ENCODE measurements around the gene SMURF2.

The SMURF2 gene

GRCh38 chr17:64504769-64505339 lies 157.3 kb downstream of the SMURF2 start:
- peak in 3 of 56 donors; percentile 23 to 52 (median 49) for DNase-seq

- no peak for DNase-seq
These were observed 158.0 kb downstream of the SMURF2 start for GRCh38 chr17:64503821-64504768.

- no peak for DNase-seq
These were observed 158.8 kb downstream of the SMURF2 start for GRCh38 chr17:64503341-64503740.

- no peak for DNase-seq
These were observed 159.3 kb downstream of the SMURF2 start for GRCh38 chr17:64502809-64503208.

GRCh38 chr17:64502021-64502420 lies 160.1 kb downstream of the SMURF2 start:
- DNase-seq: no peak

- no peak for DNase-seq
These were observed 161.0 kb downstream of the SMURF2 start for GRCh38 chr17:64500862-64501765.

GRCh38 chr17:64500487-64500859 lies 161.6 kb downstream of the SMURF2 start:
- no peak for DNase-seq

- no peak for DNase-seq
These were observed 162.2 kb downstream of the SMURF2 start for GRCh38 chr17:64499805-64500486.

GRCh38 chr17:64498308-64499203 lies 163.6 kb downstream of the SMURF2 start:
- DNase-seq: no peak

- peak in 1 of 56 donors; percentile 1 for DNase-seq
These were observed 164.5 kb downstream of the SMURF2 start for GRCh38 chr17:64497565-64498035.

GRCh38 chr17:64496786-64497564 lies 165.1 kb downstream of the SMURF2 start, which contains the start of gene POLG2:
Gene POLG2 (minus strand): TSS chr17:64497054. CDS start chr17:64496968, 86 bp downstream.
- peak in 55 of 56 donors; percentile 43 to 94 (median 83) for DNase-seq

- peak in 4 of 56 donors; percentile 40 to 54 (median 44) for DNase-seq
These were observed 165.7 kb downstream of the SMURF2 start for GRCh38 chr17:64496348-64496785.

Measured in nucleus accumbens (tissue), 56 donors.